ENCODE measurements around the gene HYAL1.

The HYAL1 gene

GRCh38 chr3:50334339-50335075, 31.1 kb upstream of the HYAL1 start:
- no peak for DNase-seq (ENCODE audit: low read depth)

GRCh38 chr3:50333744-50334328, 30.5 kb upstream of the HYAL1 start:
- DNase-seq (ENCODE audit: low read depth): no peak

DNA sequence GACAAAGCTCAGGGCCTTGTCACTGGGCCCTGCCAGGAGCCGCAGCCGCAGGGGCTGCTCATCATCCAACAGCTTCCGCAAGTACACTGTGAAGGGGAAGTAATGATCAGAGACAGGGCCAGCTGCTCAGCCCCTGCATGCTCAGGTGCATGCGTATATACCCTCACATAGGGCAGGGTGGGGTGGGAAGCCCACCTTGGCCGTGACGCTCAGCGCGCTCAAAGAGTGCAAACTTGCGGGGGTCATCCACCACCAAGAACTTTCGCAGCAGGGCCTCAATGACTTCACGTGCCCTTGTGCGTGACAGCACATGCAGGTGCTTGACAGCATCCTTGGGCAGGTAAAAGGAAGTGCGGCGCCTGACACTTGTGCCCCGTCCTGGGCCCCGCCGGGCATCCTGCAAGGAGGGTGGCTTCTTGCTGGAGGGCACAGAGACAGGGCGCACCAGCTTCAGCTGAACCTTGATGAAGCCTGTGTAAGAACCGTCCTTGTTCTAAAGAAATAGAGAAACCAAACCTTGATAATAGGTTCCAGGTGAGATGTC, 28.1 kb upstream of the HYAL1 start:
- no peak for DNase-seq (ENCODE audit: low read depth)

- no peak for DNase-seq (ENCODE audit: low read depth)
Observed at GRCh38 chr3:50330330-50330729, 27.0 kb upstream of the HYAL1 start.

- DNase-seq (ENCODE audit: low read depth): peak; percentile 89
Observed at GRCh38 chr3:50327943-50328691, 24.7 kb upstream of the HYAL1 start, which contains the start of gene TUSC2. Gene TUSC2 (minus strand): TSS chr3:50328223. CDS start chr3:50328099, 124 bp downstream.

GRCh38 chr3:50327129-50327528, 23.8 kb upstream of the HYAL1 start:
- DNase-seq (ENCODE audit: low read depth): no peak

GRCh38 chr3:50326182-50326541, 22.8 kb upstream of the HYAL1 start:
- DNase-seq (ENCODE audit: low read depth): no peak

- no peak for DNase-seq (ENCODE audit: low read depth)
Observed at GRCh38 chr3:50325497-50326181, 22.3 kb upstream of the HYAL1 start.

- DNase-seq (ENCODE audit: low read depth): no peak
Observed at GRCh38 chr3:50325113-50325480, 21.7 kb upstream of the HYAL1 start.

GRCh38 chr3:50324351-50325112, 21.2 kb upstream of the HYAL1 start:
- peak; percentile 30 for DNase-seq (ENCODE audit: low read depth)

GRCh38 chr3:50323614-50324199, 20.3 kb upstream of the HYAL1 start:
- no peak for DNase-seq (ENCODE audit: low read depth)

- no peak for DNase-seq (ENCODE audit: low read depth)
Observed at GRCh38 chr3:50323092-50323600, 19.8 kb upstream of the HYAL1 start.

DNA sequence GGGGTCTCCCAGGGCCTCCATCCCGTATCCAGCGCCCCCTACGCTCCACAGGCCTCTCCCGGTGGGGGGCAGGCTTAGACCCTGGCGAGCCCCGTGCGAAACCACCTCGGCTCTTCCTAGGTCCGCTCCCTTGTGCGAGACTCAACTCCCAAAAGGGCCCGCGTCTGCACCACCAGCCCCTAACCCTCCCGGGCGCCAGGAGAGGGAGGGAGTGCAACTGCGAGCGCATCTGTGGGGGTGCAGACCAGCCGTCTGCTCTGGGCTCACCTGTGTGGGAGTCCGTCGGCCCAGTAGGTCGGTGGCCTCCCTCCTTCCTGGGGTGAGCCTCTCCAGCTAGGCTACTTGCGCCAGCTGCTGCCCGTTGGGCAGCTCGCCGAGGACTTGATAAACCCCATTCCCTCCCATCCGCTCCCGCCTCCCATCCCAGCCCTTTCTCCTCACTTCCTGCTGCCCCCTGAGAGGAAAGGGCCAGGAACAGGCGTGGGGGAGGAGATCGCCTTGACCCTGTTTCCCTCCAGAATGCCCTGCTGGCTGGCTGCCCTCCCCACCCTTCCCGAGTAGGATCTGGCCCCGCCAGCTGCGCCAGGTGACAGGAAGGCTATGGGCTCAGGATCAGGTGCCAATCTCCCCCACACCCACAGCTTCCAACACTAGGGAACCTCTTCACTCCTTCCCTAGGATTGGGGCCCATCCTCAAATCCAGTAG, 19.2 kb upstream of the HYAL1 start, which contains the start of gene HYAL2:
Gene HYAL2 (minus strand): TSS at position 360 of the 706 bp plus-strand sequence. CDS start 2,256 bp downstream, outside the sequence.
- no peak for DNase-seq (ENCODE audit: low read depth)

- DNase-seq (ENCODE audit: low read depth): no peak
Observed at GRCh38 chr3:50322115-50322385, 18.7 kb upstream of the HYAL1 start.

- DNase-seq (ENCODE audit: low read depth): peak; percentile 64
Observed at GRCh38 chr3:50321336-50322114, 18.2 kb upstream of the HYAL1 start.

DNA sequence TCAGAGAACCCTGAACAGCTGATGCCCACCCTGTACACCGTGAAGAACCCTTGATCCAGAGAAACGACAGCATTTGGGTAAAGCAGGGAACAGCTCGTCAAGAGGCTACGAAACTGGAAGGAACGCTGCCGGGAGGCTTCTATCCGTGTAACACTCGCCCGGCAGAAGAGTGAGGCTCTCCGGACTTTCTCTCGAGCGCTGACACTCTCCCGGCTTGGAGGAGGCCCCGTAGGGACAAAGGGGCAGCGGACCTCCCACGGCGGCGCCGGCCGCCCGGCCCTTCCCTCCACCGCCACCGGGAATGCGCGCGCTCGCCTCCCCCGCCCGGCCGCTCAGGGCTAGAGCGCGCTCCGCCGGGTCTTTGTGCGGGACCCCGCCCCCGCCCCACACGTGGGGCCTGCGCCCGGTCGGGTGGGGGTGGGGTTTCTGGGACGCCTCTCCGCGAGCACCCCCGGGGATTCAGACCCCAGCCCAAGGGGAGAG, 17.5 kb upstream of the HYAL1 start:
- DNase-seq (ENCODE audit: low read depth): peak; percentile 52

DNA sequence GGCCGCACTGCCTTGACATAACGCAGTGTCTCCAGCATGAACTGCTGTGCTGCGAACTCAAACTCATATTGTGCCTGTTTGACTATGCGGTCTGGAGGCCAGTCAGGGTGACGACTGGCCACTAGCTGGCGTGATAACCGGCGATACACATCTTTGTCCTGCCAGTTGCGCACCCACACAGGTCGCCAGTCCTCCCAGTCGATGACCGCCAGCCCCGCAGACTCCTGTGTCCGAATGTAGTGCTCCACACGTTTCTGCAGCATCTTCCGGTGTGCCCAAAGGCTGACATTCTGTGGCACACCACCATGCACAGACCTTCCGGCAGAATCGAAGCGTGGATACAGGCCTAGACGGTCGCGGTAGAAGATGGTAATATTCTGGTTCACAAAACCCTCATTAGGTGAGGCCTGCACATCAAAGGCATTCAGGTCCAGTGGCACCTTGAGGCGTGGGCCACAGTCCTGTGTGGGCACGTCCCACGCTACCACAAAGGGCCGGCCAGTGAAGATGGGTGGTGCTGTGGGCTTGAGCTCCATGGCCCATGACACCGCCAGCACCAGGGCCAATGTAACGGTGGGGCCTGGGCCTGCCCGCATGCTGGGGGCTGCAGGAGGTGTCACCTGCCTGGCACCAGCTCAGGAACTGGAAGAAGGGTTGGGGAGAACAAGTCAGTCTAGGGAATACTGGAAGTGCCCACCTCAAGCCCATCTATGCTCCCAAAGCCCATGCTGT, 16.7 kb upstream of the HYAL1 start:
- no peak for DNase-seq (ENCODE audit: low read depth)

- no peak for DNase-seq (ENCODE audit: low read depth)
Observed at GRCh38 chr3:50319181-50319893, 16.0 kb upstream of the HYAL1 start.
